GM18505 (cell line): ENCODE results near the gene LRBA.

Experiments
- ATAC-seq: cut with Tn5 transposase; IDR thresholded peaks from one replicate; pipeline ENCODE4 v1.9.1; 2021; ENCODE audit not compliant: unreplicated experiment
- POLR2A ChIP-seq: IDR thresholded peaks from 4 replicates; pipeline ENCODE4 v1.6.1; 2011; ENCODE audit warnings: borderline replicate concordance; ENCODE audit not compliant: insufficient read depth, insufficient read length; ENCODE audit errors: extremely low read depth

LRBA gene

DNA sequence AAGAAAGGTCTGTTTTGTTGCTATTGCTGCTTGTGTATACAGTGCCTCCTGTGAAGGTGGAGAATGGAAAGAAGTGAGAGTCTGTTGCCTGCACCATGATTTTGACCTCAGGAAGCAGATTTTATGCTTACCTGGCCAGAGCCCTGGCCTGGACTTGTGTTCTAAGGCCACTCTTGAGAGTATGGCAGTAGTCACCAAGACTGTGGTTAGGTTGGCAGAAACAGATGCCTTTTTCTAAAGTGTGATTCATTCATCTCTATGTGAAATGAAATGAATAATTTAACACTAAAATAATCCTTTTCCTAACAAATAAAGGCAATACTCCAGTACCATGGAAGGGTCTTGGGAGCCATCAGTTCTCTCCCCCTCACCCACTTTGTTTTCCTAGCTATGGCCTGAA lies 775.1 kb downstream of the LRBA start:
- TF ChIP-seq POLR2A = no peak
- ATAC-seq = no peak

DNA sequence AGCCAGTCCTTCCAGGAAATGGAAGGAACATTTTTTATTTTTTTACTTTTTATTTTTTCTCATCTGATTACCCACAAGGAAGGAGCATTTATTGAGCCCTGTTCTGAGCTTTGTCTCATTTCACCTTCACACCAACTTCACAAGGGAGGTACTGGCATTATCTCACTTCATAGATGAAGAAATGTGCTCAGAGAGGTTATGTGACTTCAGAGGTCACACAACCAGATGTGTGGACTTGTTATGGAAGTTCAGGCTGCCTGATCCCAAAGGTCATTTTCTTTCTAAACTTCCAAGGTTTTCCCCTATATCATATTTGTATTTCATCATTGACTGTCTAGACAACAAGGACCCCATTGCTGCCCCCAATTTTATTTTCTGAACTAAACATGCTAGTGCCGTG lies 776.5 kb downstream of the LRBA start:
- no peak for ATAC-seq
- TF ChIP-seq POLR2A = no peak

DNA sequence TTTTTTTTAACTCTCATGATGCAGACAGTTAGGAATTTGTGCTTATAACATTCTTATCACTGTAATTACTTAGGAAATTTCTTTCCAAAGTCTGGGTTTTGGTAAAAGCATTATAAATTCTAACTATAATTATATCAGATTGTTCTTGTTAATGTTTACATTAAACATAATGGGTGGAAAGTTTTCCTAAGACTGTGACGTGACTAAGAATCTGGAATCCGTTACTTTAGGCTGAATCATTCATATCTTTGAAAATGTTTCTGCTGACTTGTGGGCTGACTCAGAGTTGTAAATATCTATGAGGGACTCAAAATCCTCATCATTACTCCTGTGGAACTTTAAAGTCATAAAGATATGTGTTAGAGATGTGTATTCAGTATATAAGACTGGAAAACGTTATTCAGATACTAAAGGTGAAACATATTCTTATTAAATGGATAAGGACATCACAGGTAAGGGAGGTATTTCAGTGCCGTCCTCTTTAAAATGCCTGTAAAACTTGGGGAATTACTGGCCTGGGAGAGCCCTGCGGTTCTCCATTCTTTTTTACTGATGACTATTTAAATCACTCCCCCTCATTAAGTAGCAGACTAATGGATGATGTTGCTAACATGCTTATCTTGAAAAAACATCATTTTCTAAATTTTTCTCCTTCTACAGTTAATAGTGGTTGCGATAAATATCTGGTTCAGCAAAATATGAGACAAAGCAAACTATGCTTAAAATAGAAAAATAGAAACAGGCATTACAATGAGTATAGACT lies 777.8 kb downstream of the LRBA start:
- no peak for ATAC-seq

DNA sequence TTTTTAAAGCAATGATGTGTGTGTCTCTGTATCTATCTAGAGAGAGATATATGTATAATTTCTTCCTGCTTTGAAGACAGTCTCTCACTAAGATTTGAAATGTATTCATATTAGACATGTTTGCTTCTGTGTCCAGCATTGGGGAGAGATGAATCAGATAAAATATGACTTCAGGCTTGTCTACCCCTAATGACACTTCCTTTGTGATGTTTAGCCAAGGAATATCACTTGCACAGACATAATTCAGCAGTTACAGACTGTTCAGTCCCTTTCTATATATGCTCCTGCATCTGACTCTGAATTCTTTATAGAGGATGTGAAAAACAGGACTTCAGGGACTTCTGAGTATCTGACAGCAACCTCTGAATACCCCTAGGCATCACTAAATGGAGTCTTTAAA lies 778.5 kb downstream of the LRBA start:
- ATAC-seq = no peak
- TF ChIP-seq POLR2A = no peak

More for the DNA sequence above, 777.8 kb downstream of the LRBA start:
- no peak for TF ChIP-seq POLR2A

DNA sequence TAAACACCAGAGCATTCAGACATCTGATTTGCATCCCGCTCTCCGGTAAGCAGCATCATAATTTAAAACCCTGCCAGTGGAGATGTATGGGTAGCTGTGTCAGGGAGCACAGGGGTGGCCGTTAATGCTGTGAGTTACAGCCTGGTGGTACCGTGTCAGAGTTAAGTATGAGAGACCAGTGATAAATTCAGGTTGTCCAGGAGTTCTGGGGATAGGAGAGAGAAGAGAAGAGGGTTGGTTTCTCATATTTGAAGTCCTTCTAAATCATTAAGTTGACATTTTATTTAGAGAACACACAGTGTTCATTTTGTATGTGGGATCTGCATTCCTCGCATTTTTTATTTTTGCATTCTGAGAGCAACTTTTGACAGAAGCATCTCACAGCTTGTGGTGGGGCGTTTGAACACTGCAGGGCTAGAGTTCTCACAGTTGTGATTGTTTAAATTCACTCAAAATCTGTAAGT lies 779.2 kb downstream of the LRBA start:
- ATAC-seq = no peak
- TF ChIP-seq POLR2A = no peak

DNA sequence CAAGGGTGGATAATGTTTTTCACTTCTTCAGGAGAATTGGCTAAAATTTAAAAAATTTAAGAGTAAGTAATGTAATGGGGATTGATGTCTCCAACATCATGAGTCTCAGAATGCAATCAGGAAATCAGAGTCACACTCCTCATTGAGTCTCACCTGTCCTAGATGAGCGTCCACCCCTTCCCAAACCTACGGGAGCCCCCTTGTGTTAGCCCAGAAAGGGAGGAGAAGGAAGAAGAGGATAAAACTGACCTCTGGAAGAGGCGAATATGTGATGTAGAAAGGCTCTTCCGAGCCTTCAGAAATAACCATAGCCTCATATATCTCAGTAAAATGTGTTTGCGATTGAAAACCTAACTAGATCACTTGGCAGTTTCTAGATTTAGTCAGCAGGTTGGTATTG lies 779.8 kb downstream of the LRBA start:
- TF ChIP-seq POLR2A = no peak
- no peak for ATAC-seq

DNA sequence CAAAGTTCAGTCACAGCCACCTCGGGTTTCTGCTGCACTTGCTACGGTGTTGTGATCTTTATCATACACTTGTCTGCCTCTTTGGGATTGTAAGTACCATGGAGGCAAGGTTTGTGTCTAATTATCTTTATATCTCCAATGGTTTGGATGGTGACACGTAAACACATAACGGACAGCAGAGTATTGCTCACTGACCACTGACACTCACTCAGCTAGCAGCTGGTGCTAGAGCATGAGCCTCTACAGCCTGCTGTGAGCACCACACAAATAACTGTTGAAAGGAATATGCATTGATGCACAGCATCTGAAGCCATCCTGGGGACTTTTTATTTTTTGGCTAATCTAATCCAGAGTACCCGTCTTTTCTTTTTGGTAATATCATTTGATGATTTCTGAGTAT lies 780.8 kb downstream of the LRBA start:
- no peak for TF ChIP-seq POLR2A
- no peak for ATAC-seq

DNA sequence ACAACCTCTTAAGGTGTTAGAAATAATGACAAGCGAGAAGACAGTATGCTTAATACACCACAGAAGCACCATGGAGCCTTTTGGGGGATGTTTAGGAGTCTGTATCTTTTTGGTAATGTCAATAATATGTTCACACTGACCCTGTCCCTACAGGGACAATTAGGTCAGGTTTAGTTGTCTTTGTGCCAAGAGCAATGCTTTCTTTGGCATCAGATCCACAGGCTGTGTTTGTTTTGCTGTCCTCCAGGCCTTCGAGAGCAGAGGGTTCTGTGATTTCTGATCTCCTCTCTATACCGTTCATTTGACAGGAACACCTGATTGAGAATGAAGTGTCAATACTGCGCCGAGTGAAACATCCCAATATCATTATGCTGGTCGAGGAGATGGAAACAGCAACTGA lies 783.1 kb downstream of the LRBA start:
- TF ChIP-seq POLR2A = no peak
- ATAC-seq = no peak

DNA sequence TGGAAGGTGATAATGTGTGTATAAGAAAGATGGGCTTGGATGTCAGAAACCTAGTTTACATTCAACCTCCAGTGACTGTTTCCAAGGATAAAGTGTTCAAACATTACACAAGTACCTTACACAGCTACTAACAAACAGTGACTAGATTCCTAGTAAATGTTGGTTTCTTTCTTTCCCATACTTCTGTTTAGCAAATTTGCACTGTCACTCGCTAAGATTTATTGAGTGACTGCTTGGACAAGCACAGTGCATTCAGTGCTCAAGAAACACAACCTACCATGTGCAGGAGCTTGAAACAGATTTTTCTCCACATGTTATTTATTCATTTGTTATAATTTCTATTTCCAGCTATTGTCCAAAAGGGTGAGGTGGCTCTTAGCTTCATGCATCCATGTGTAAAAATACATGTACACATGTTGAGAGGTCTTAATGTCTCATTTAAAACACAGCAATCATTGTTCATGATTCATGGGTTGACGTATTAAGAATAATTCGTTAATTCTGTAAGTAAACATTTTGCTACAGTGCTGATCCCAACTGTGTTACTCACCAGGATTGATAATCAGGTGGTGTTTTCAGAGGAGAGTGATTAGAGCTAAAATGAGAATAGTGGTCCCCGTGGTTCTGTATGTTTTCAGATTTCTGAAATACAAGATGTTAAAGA lies 783.8 kb downstream of the LRBA start:
- no peak for TF ChIP-seq POLR2A
- no peak for ATAC-seq

DNA sequence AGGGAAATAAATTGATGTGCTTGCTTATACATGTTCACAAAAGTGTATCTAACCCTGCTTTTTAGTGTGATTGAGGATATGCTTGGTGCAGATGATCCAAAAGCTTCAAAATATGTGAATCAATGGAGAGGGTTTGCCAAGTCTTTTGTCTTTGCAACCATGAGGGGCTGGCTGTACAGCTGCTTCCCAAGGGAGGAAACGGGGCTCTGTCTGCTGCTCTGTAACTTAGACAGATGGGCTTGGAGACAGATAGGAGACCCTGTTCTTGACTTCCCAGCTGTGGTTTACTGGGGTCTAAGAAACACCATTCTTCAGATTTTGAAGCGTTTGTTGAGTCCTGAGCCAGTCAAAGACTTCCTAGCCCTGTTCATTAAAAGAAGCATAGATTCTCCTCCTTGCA lies 784.5 kb downstream of the LRBA start:
- no peak for ATAC-seq
- TF ChIP-seq POLR2A = no peak

DNA sequence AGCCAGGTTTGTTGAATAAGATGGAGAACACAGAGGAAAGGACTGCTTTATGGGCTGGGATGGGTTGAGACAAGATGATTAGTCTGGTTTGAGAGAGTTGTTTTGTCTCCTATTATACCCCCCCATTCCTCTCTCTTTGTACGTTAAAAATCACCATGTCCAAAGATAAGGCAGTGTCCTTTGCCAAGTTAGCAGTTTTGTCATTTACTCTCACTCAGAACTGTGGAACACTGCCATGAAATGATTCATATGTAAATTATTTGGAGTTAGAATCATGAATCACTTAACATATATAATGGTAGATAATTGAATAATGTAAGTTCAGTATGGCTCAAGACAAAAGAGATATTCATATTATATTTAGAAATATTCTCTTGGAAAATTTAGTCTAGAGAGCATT lies 785.6 kb downstream of the LRBA start:
- no peak for TF ChIP-seq POLR2A
- ATAC-seq = no peak

DNA sequence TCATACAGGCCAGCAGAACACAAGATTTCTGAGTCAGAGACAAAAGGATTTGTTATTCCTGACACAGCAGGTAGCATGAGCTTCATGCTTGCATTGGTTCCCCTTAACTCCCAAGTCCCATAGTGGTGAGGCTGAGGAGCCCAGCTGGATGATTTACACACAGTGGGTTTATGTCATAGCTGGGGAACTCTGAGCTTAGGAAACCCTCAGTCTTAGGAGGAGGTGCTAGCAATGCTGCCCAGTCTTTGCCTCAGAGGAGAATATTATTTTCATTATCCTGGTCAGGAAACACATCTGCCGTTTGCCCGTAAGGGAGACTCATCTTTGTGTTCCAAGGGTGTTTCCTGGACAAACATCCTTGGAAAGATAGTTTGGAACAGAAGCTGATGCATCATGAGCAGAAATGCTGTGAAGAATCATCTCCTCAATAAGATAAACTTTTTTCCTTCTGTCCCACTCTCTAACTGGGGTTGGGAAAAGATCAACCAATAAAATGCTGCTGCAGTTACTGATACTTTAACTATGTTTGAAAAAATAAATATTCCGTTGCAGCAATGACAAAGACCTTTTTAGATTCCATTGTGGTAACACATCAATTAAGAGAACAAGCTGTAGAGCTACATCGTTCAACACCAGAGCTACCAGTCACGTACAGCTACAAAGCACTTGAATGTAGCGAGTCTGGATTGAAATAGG lies 790.0 kb downstream of the LRBA start:
- TF ChIP-seq POLR2A = no peak
- ATAC-seq = no peak

DNA sequence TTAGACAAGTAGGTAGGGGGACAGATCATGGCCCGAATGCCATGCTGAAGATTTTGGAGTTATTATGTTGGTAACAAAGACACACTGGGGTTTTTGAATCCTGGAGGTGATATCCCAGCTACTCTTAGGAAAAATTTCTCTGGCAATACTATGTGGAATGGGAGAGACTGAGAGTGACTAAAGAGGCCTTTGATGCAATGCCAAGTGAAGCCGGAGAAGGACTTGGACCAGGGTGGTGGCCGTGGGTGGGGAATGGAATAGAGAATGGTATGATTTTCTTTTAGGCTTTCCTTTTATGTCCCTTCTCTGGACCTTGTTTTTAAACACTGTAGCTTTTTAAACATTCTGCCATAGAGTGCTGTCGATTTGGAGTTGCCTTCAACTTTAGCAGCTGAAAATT lies 795.2 kb downstream of the LRBA start:
- TF ChIP-seq POLR2A = no peak
- ATAC-seq = no peak

DNA sequence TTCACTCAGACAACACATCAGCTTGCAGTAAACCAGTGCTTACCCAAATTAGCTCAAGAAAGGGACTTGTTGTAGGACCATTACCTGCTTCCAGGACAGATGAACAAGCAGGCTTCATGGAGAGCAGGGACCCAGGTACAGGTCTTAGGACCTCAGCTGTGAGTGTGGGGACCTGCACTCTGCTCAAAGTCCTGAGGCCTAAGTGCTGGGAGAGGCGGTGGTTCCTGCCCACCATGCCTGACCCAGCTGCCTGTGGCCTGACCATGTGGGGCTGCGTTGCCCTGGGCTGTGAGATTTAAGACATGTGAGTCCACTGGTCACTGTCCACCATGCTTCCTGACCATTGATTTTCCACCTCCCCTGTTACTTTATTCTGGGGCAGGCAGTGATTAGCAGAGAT lies 796.6 kb downstream of the LRBA start:
- no peak for ATAC-seq

More for the DNA sequence above, 796.6 kb downstream of the LRBA start:
- TF ChIP-seq POLR2A = no peak
